Skeletal muscle cell (primary cell): Measurements from ENCODE around the gene DDRGK1.
A peak's percentile ranks its signal among the peaks of the same experiment; 100 is the strongest.

Experiments
- DNase-seq: peaks from one replicate; pipeline ENCODE4 v3.0.0-alpha.2; 2010; ENCODE audit warnings: low read depth
- H3K4me3 ChIP-seq: 2 replicates; pipeline ENCODE4 v1.5.1; 2011; ENCODE audit warnings: low read depth, mild to moderate bottlenecking, control low read depth, low read length, moderate library complexity

The DDRGK1 gene

DNA sequence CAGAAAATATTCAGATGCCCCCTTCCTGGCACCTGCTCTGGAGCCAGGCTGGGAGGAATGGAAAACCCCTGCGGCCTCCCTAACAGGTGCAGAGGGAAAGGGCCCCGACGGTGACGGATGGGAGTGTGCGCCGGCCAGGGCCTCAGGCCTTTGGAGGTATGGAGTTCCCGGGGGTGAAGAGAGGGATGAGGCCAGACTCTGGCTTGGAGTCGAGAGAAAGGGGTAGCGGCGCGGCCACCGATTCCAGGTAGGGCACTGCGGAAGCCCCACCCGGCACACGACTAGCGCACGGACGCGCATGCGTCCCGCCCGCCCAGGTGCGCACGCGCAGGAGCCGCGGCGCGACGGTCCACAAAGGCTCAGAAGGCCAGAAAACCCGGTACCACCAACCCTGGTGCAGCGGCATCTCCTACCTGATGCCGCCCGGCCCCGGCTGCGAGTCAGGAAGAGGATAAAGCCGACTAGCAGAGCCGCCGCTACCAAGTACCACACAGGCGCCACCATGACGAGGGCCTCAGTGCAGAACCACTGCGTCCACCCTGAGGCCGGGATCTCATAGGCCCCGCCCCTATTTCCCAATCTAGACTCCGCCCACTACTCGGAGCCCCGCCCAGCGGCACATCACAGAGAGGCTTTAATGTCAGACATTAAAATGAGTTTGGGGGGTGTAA lies at the start of gene DDRGK1:
DDRGK1 (minus strand) TSS at position 559 of the 671 bp plus-strand sequence; CDS start at position 504, 55 bp downstream.
- DNase-seq = peak; percentile 25
- peak within 1 kb of the TSS; percentile 89 for H3K4me3 ChIP-seq

DNA sequence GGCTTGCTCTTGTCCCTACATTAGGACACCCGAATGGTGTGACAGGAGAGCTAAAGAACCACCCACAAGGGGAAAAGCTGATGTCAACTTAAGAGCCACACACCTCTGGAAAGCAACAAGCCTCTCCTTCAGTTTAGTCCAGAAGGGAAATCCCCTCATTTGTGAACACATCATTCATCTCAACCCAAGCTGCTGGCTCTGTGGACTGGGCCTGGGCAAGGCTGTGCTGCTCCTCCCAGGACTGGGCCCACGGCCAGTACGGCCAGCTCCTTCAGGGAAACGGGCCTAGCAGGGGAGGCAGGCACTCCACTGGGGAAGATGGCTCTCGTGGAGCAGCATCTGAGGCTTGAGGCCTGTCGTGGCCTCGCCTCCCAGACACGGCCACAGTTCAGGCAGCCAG lies 47.3 kb upstream of the DDRGK1 start:
- DNase-seq = no peak
- H3K4me3 ChIP-seq = no peak overlapping the region

DNA sequence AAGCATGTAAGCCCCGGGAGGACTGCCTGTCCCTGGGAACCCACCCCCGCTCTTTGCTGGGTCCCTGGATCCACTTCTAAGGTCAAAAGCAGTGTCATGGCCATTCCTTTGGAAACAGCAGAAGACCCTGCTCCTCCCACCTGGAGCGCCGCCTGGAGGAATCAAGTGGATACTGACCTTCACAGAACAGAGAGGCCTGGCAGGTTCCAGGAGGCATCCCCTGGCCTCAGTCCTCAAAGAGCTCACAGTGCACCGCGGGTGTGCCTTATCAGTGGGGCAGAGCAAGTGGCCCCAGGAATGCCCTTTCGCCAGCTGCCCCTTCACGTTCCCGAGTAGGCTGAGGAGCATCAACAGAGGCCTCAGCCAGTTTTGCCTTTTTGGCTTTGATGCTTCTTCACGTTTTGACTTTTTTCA lies 45.6 kb upstream of the DDRGK1 start:
- no peak overlapping the region for H3K4me3 ChIP-seq
- no peak for DNase-seq

- H3K4me3 ChIP-seq = peak overlapping the region; percentile 21
- no peak for DNase-seq
These were observed 44.5 kb upstream of the DDRGK1 start for GRCh38 chr20:3248993-3249347.

GRCh38 chr20:3248167-3248992 lies 43.9 kb upstream of the DDRGK1 start:
- peak overlapping the region; percentile 21 for H3K4me3 ChIP-seq

DNA sequence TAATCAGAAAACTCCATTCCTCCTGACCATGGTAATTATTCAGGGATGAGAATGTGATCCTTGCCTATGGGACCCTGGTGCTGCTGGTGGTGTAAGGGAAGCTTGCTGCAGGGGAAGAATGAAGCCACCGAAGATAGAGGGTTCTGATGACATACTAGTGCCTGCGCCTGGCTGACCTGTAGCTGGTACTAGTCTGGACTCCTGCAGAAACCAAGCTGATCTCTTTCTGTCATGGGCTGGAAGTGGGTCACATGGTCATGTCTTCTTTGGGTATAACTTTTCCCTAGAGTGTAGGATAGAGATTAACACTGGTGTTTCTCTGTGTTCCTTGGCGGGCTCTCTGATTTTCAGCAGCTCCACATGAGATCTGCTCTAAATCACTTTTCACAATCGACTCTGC lies 43.2 kb upstream of the DDRGK1 start:
- DNase-seq = no peak
- H3K4me3 ChIP-seq = no peak overlapping the region

More at GRCh38 chr20:3248167-3248992, 43.9 kb upstream of the DDRGK1 start:
- DNase-seq = no peak

- no peak overlapping the region for H3K4me3 ChIP-seq
- DNase-seq = no peak
These were observed 42.2 kb upstream of the DDRGK1 start for GRCh38 chr20:3246682-3247081.

GRCh38 chr20:3245711-3246110 lies 41.2 kb upstream of the DDRGK1 start:
- DNase-seq = no peak
- H3K4me3 ChIP-seq = no peak overlapping the region

DNA sequence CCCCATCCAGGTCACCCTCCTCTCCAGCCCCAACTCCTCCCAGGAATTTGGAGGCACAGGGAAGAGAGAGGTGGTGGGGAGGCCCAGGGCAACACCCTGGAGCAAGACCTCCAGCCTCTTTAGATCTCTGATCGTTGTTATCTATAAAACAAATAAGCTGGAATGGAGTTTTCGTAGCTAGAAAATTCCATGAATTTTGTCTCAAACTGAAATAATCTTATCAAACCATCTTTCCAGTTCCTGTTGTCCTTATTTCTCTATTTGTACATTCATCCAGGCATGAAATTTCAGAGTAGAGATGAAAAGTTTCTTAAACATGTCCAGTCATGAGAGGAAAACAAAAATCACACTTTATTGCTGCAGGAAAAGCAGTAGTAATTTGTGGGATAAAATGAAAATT lies 40.7 kb upstream of the DDRGK1 start:
- DNase-seq = no peak

GRCh38 chr20:3244613-3245012 lies 40.1 kb upstream of the DDRGK1 start:
- H3K4me3 ChIP-seq = no peak overlapping the region
- DNase-seq = no peak

More for the DNA sequence above, 40.7 kb upstream of the DDRGK1 start:
- no peak overlapping the region for H3K4me3 ChIP-seq

DNA sequence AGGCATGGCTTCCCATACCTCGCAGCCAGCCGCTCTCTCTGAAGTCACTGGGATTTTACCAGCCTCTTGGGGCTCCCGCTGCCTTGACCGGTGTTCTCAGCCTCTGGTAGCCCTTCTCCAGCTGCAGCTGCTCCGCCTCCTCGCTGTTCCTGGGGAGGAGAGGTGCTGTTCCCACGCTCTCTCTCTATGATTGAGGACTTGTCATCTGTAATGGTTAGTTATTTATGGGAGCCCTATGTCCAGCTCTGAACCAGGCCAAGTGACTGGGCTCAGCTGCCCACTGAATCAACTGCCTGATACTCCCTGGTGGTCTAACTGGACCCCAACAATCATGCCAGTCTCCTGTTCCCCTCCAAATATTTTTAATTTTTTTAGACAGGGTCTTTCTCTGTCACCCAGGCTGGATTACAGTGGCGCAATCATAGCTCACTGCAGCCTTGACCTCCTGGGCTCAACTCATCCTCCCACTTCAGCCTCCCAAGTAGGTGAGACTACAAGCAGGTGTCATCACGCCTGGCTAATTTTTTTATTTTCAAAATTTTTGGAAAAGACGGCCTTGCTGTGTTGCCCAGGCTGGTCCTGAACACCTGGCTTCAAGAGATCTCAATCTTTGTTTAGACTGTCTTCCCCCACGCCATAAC lies 39.4 kb upstream of the DDRGK1 start:
- no peak for DNase-seq
- H3K4me3 ChIP-seq = no peak overlapping the region

DNA sequence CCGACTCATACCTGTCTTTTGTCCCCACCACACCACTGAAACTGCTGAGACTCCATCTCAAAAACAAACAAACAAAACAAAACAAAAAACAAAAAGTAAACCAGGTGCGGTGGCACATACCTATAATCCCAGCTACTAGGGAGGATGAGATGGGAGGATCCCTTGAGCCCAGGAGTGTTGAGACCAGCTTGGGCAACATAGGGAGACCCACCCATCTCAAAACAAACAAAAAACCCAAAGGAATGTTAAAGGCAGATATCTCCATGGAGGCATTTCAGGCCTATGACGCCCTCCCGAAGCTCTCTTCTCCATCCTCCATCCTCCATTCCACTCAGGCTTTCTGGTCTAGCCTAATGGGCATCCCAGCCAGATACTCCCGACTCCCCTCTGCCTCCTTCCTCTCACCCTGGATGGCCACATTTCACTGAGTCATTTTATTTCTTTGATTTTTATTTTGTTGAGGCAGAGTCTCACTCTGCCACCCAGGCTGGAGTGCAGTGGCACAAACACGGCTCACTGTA lies 37.8 kb upstream of the DDRGK1 start:
- DNase-seq = no peak
- H3K4me3 ChIP-seq = no peak overlapping the region

DNA sequence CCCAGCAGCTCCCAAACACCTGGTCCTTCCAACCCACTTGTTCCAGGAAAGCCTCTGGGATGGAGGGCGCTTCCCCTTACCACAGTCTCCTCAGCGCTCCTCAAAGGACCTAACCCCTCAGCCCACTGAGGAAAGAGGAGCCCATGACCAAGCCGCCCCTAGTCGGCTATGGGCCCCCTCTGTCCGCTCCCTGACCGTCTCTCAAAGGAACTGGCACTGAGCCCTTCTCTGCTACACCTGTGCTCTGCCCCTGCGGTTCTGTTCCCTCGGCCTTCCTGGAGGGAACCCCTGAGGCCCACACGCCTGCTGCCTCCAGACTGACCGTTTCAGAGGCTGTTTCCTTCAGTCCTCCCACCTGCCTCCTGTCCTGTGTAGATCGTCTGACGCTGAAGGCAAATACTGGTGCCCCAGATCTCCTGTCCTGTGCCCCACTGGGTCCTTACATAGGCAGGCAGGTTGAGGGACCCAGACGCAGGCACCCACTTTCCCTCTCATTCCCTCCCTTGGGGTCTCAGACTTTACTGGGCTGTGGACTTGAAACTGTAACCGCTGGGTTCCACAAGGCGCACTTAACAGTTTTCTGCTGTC lies 36.4 kb upstream of the DDRGK1 start:
- DNase-seq = no peak
- no peak overlapping the region for H3K4me3 ChIP-seq

DNA sequence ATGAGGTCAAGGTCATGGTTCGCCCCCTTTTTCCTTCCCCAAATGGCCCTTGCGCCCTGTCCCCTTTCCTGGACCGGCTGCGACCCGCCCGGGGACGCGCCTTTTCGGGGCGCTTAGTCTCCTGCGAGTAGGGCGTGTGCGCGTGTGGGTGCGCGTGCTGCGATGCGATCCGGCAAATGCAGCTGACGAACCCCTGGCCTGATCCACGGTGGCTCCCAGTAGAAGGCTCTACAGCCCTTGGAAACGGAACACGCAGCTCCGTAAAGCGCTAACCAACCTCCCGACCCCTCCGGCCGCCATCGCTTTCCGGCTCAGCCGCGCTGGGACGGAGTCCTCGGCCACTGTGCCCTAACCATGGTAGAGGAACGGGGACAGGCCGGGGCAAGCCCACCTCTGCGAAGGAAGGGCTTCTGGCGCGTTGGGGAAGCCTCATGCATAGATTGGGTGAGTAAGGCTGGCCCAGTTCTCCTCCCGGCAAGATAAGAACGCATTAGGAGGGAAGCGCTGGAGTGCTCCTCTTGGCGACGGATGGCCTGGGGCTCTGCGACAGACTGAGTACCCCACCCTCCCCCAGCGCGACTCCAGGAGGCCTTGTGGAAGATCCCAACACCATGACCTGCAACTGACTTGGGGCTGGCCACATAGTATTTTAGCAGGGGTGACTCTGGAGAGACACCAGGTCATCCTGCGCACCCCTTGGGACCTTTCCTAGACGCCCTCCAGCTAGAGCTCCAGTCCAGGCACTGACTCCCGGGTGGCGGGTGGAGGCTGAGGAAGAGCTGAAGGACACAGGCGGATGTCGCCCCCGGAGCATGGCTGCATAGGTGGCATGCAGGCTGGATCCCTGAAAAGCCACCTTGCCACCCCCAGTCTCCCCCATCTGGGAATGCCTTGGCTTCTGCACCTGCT lies 35.6 kb upstream of the DDRGK1 start:
- no peak for DNase-seq
- peak overlapping the region; percentile 57 for H3K4me3 ChIP-seq

- no peak for DNase-seq
- H3K4me3 ChIP-seq = peak within 1 kb of the TSS; percentile 57
These were observed 34.8 kb upstream of the DDRGK1 start, which contains the start of gene SLC4A11 for GRCh38 chr20:3239026-3239866. TSS of gene SLC4A11 (minus strand) at chr20:3239190. CDS start at chr20:3239137, 53 bp downstream.

DNA sequence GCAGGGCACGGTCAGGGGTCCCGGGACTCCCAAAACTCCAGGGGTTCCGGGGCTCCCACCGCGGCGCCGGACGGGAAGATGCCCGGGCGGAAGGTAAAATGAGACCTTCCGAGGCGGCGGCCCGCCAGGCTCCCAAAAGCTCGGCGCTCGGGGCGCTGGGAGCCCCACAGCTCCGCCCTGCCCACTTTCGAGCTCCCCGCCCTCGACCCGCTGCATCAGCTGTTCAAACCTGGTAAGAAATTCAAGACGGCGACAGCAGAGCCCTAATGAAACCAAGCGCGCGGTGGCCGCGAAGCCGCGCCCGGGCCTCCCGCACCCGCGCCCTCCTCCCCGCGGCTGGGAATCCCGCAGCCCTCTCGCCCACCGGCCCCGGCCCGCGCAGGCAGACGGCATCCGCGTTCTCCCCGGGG lies 34.1 kb upstream of the DDRGK1 start:
- peak overlapping the region; percentile 57 for H3K4me3 ChIP-seq
- no peak for DNase-seq

DNA sequence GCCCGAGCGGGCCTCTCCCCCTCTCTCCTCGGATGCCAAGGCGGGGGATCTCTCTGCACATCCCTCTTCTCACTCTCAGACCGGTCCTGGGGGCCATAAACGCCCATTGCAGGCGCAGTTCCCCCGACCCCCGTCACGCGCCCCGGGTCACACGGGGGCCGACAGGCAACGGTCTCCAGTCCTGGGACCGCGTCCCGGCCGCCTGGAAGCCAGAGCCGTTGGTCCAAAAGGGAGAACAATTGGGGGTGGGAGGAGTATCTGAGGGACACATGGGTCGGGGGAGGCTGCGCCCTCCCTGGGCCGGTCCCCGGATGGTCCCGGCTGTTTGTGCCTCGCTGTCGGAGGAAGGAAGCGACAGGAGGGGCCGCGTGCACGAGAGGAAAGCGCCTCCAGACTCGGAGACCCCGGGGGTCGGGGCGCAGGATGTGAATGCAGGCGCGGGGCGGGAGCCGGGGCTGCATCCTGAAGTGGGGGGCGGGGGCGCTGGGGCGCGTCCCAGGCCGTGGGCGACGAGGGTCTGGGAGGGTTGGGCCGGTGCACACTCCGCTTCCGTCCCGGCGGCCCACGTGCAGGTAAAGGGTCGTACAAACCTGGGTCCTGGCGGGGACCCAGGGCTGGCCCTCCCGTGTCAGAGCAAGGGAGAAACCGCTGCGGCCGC lies 33.6 kb upstream of the DDRGK1 start:
- peak overlapping the region; percentile 57 for H3K4me3 ChIP-seq
- no peak for DNase-seq
